ENCODE results near the gene HADHA.
"Not testable (repeated sequence)": the region's sequence is repeated elsewhere in the genome, so short reads cannot be mapped to it uniquely, and the experiment has no call there.

The HADHA gene

DNA sequence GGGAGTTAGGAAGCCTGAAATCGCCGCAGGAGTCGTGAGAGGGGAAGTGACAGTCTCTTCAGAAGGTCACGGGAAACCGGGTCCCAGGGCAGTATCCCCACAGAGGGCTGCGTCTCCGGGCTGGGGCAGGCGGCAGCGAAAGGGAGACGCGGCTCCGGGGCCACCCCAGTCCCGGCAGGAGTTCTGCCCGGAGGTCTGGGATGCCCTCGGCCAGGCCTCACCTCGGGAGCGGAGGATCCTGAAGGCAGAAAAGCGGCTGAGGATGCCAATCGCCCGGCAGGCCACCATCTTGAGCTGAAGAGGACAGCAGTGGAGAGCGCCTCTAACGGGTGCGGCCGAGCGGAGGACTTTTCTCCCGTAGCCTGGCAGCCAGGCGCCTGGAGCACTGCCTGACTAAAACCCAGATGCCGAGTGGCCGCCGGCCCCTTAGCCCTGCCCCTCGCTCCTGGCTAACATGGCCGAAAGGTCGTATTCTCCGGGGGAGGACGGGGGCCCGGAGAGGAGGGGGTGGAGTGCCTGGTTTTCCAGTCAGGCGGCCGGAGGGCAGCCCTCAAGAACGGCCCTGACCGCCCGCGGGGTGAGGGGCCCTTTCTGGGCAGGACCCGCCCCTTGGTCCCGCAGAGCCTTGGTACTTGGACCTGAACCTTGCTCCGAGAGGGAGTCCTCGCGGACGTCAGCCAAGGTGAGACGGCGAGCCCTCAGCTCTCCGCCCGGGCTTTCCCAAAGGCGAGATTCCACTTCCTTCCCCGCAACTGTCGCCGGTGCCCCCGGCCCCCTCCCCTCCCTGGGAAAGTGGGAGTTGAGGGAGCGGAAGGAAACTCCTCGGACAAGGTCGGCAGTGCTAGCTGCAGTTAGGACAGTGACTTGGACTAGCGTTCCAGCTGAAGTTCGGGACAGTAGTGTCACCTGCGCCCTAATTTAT lies at the start of gene HADHA, which contains the start of gene HADHB:
TSS of gene HADHA (minus strand) at position 324 of the 922 bp plus-strand sequence. CDS start at position 288, 36 bp downstream.
TSS of gene HADHB (plus strand) at position 631 of the 922 bp plus-strand sequence. CDS start 9,316 bp downstream, outside the sequence.
- peak; percentile 73 to 77 for DNase-seq (ENCODE audit: low read depth in 2 of 2)

DNA sequence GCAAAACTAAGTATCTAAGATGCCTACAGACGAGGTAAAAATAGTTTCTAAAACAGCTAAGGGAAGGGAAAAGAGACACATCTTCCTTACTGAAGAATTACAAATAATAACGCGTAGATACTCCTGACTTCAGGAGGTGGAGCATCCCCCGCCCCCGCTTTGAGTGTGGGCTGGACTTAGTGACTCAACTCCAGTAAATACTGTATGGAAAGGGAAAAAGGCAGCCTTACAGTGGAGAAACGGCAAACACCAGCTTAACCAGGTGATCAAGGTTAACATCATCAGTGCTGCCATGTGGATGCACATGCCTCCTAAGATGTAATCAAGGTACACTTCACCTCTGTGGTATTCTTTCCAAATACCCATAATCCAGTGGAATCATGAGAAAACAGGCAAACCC lies 48.2 kb upstream of the HADHA start:
- no peak for DNase-seq (ENCODE audit: low read depth in 2 of 2)

DNA sequence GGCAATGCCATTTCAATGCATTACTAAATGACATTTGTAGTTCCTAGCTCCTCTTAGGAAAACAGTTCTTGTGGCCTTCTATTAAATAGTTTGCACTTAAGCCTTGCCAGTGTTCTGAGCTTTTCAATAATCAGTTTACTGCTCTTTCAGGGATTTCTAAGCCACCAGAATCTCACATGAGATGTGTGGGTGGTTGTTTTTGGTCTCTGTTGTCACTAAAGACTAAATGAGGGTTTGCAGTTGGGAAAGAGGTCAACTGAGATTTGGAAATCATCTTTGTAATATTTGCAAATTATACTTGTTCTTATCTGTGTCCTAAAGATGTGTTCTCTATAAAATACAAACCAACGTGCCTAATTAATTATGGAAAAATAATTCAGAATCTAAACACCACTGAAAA lies 45.6 kb upstream of the HADHA start:
- DNase-seq (ENCODE audit: low read depth in 2 of 2) = no peak

DNA sequence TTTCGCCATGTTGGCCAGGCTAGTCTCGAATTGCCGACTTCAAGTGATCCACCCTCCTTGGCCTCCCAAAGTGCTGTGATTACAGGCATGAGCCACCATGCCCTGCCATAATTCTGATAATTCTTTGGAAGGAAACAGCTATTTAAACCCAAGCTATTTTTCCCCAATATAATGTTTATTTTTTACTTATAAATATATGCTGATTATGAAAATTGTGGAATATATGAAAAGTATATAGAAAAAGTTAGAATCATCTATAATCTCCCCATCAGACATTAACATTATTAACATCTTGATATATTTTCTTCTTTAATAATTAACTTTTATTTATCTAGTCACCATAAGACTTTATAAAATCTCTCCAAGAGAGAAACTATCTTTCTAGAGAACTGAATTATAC lies 41.5 kb upstream of the HADHA start:
- no peak for DNase-seq (ENCODE audit: low read depth in 2 of 2)

DNA sequence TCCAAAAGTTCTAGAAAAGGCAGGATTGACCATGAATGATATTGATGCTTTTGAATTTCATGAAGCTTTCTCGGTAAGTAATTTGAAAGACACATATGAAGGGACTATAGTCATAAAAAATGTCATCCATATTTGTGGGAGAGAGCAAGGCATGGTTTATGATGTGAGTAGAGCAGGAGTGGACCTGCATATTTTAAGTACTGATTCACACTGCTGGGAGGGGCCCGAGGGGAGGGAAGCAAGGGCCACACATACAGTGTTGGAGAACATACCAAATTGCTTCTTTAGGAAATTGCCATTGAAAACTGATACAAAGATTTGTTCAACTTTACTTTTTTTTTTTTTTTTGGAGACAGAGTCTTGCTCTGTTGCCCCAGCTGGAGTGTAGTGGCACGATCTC lies 39.7 kb upstream of the HADHA start:
- no peak for DNase-seq (ENCODE audit: low read depth in 2 of 2)

DNA sequence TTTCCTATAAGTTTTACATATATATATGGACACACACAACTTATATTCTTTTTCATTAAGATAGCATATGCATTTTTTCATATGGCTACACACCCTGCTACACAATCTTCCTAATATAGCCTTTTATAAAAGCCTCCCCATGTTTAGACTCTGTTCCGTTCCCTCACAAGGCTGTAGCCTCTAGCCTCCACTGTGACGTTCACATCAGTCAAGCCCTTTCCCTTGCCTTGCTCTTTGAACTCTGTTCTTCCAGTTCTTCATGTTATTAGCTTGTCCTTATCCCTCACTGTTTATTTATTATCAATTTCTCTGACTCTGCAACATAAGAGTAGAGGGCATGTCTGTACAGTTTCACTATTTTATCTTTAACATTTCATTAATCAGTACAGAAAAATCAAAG lies 39.2 kb upstream of the HADHA start:
- DNase-seq (ENCODE audit: low read depth in 2 of 2) = no peak

DNA sequence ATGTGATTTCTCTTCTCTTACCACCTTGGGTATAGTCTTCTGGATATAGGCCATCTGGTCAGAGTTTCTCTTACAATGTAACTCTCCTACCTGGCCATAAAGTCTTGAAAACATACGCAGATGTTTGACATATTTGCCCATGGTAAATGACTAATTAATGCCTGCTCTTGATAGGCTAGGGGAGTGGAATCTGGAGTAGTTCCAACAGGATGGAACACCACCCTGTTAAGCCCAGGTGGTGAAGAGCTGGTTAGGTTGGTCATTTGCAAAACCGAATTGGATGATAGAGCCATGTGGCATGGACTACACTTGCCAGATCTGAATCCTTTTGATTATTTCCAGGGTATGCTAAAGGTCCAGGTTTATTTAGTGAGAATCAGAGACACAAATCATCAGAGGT lies 36.8 kb upstream of the HADHA start:
- no peak for DNase-seq (ENCODE audit: low read depth in 2 of 2)

DNA sequence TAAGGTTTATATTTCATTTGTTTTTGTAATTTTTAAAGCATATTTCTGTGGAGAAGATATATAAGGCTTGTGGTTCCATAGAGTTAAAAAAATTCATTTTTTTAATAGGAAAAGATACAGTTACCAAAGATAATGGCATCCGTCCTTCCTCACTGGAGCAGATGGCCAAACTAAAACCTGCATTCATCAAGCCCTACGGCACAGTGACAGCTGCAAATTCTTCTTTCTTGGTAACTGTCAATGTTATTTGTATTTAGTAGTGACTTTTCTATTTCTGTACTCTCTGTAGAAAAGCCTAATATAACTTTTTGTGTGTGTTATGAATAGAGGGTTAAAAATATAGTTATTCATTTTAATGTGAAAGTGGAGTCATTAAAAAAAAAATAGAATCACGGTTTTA lies 35.5 kb upstream of the HADHA start:
- no peak for DNase-seq (ENCODE audit: low read depth in 2 of 2)

DNA sequence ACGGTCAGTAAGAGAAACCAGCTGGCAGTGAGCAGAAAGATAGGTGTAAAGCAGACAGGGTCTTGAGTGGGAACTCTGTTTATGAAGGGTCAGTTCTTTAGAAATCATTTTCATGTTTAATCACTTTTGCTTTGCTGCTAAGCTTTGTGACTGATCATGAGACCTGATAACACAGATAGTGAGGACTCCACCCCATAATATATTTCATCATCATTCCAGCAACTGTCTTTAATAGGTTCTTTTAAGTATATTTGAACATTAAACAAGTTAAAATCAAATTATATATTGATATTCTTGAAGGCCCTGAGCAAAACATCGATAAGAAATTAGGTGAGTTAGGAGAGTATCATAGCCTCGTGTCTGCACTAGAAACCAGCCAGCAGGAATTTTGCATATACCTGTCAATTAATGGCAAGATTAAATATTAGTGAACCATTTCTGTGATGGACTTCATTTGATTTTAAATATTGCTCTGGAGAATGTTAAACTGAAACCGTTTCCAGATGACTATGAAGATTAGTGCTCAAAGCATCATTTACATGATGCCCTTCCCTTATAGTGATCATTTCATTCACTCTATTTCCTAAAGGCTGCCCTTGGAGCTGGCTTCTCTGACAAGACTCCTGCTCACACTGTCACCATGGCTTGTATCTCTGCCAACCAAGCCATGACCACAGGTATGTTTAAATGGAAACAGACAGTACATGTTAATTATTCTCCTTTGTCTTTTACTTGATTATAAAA lies 32.2 kb upstream of the HADHA start:
- no peak for DNase-seq (ENCODE audit: low read depth in 2 of 2)

DNA sequence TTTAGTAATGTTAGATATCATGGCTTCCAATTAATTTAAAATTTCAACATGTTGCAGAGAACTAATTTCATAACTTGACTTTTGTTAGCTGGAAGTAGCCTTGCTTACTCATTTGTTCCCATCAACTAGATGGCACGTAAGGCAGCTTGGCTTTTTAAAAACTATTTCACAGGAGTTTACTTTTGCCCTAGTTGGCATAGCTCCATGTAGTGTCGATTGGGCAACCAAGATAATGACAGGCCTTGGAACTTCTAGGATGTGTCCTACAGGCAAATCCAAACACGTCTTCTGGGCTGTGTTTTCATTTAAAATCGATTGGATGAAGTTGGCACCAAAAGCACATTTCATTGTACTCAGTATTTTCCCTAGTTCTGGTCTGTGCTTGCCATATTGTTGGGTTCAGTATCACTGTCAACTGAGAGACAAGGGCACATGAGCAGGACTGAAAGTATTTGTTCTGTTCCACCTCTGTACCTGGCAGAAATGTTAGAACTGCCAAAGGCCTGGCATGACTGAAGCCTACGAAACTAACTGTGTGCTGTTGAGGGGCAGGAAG lies 29.7 kb upstream of the HADHA start:
- DNase-seq (ENCODE audit: low read depth in 2 of 2) = no peak

DNA sequence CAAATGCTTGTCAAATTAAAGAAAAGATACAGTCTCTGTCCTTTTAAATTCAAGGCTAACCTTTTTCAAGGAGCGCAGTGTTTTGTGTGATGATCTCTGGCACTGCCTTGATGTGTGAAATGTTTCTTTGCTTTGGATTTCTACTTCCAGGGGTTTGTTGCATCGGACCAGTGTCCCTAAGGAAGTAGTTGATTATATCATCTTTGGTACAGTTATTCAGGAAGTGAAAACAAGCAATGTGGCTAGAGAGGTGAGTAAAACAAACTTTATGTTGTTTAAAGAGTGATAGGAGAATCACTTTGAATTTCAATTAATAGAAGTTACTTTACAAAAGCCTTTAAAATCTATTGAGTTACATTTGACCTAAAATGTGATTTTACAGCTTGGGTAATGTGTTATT lies 29.1 kb upstream of the HADHA start:
- DNase-seq (ENCODE audit: low read depth in 2 of 2) = no peak

DNA sequence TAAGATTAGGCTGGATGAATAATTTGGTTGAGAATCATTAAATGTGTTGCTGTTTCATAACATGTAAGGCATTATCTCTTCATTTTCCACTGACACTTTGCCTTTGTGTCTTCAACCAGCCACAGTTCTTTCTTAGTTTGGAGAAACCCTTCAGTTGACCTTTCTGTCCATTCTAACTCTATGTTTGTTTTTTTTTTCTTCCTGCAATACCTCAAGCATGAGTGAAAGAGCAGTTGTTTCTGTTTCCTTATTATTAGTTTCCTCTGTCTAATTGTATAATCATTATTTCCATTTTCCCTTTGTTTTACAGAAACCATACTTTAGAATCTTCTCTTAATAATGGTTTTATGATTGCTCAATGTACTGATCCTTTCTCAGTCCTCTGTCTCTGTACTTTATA lies 25.9 kb upstream of the HADHA start:
- DNase-seq (ENCODE audit: low read depth in 2 of 2) = no peak

DNA sequence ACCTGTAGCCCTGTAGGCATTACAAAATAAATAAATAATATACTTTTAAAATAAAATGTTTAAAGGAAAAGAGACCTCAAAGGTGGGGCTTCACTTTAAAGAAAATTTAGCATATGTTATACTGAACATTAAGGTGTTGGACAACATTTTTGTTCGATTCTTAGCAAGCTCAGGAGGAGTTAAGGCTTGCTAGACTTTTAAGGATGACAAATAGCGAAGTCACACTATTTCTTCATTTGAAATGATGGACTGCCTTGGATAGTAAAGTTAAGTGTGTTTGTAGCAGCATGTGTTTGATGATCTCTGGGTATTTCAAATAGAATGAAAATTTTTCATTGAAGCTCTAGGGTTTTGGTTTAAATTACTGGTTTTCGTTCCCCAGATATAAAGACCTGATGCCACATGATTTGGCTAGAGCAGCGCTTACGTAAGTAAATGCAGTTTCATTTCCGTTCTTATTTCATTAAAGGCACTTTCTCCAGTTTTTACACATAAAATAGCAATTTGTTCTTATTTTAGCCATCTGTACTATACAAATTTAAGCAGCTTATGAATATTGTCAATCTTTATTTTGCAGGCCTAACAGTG lies 25.2 kb upstream of the HADHA start:
- no peak for DNase-seq (ENCODE audit: low read depth in 2 of 2)

DNA sequence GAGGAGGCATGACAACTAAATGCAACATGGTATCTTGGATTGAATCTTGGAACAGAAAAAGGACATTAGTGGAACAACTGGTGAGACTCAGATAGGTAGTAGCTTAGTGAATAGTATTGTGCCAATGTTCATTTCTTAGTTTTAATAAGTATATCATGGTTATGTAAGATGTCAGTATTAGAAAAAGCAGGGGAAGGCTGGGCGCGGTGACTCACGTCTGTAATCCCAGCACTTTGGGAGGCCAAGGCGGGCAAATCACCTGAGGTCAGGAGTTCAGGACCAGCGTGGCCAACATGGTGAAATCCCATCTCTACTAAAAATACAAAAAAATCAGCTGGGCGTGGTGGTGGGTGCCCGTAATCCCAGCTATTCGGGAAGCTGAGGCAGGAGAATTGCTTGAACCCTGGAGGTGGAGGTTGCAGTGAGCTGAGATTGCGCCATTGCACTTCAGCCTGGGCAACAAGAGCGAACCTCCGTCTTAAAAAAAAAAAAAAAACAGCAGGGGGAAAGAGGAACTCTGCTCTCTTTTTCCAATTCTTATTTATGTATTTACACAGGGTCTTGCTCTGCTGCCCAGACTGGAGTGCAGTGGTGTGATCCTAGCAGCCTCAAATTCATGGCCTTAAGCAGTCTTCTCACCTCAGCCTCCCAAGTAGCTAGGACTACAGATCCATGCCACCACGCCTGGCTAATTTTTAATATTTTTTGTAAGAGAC lies 24.4 kb upstream of the HADHA start:
- not testable (repeated sequence) for DNase-seq (ENCODE audit: low read depth in 2 of 2)

DNA sequence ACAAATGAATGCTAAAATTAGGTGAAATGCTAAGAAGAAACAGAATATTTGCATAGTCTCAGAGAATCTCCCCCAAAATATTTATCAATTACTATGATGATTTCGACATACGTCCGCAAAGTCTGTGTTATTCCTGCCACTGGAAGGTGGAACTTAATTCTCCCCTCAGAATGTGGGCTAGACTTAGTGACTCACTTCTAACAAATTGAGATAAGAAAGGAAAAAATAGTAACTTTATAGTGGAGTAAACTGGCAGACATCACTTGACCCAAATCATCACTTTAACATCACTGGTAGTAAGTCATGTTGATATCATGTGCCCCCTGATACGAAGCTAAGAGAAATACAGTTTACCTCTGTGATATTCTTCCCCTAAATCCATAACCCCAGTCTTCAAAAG lies 23.8 kb upstream of the HADHA start:
- no peak for DNase-seq (ENCODE audit: low read depth in 2 of 2)

DNA sequence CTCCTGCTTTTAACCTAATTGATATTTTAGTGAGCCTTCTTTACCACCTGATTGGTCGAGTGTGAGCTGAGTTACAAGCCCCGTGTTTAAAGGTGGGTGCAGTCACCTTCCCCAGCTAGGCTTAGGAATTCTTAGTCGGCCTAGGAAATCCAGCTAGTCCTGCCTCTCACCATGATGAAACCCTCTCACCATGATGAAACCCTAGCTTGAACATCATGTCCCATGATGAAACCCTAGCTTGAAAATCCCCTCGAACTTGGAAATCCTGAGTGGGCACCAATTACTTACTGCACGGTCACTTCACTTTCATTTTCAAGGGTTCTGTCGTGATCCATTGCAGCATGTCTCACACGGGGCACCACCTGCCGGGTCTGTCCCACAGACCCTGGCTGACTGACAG lies 14.4 kb upstream of the HADHA start:
- DNase-seq (ENCODE audit: low read depth in 2 of 2) = not testable (repeated sequence)

DNA sequence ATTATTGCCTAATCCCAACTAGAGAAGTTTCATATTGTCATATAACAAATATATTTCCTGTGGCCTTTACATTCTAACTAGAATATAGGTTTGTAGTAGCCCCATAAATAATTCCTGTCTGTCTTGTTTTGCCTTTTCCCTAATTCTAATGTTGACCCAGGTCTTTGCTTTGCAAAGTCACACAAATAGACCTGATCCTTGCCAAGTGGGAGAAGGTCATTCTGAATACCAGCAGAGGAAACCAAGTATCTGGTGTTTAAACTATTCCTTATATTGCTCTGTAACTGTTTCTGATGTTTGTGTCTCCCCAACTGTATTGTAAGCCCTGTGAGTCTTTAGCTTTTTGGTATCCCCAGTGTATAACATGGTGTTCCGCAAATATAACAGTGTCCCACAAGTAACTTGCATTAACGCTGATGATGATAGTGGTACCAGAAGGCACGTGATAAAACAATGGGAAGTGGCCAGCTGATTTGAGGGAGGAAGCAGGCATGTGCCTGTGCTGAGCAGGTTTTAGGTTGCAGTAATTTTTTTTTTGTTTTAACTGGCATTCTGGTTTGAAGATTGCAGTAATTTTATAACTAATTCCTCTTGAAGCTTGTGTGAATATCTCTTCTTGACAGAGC lies 11.4 kb upstream of the HADHA start:
- no peak for DNase-seq (ENCODE audit: low read depth in 2 of 2)

DNA sequence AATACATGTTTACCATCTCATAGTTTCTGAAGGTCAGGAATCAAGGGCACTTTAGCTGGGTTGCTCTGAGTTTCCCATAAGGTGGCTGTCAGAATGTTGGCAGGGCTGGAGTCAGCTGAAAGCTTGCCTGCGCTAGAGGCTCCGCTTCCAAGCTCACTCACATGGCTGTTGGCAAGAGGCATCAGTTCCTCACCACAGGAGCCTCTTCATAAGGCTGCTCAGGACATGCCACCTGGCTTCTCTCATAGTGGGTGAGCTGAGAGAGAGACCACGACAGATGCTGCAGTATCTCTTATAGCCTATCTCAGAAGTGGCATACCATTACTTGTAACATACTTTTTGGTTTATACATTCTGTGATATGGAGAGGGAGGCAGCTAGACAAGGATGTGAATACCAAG lies 7.5 kb upstream of the HADHA start:
- DNase-seq (ENCODE audit: low read depth in 2 of 2) = no peak

DNA sequence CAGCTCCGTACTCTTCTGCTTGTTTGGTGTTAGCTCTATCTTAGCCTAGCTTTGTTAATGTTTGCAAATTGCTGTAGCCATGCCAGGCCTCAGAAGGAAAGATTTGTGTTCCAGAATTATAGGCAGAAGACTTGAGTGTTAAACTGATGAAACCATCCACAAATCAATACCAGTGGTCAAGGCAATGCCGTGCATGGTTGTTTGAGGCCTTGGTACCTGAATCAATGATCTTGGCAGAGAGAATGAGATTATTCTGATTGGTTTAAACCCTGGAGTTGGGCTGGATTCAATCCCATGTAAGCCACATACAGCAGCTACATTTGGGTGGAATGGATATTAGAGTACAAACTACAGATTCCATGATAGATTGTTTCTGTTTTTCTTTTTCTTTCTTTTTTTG lies 5.2 kb upstream of the HADHA start:
- no peak for DNase-seq (ENCODE audit: low read depth in 2 of 2)

DNA sequence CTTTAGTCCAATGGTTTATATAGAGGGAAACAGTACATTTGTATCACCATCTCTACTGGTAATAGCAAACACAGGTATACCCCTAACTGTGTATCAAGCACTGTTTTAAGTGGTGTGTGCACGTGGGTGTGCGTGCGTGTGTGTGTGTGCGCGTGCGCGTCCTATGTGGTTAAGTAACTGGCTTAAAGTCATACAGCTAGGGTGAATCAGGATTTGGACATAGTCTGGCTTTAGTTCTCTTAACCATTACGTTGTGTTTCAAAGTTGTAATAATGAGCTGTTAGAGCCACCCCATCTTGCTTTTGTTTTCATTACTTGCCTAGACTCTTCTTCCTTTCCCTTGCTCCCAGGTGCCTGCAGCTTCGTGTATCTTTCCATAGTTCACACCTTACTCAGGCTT lies 2.4 kb upstream of the HADHA start:
- DNase-seq (ENCODE audit: low read depth in 2 of 2) = no peak

DNA sequence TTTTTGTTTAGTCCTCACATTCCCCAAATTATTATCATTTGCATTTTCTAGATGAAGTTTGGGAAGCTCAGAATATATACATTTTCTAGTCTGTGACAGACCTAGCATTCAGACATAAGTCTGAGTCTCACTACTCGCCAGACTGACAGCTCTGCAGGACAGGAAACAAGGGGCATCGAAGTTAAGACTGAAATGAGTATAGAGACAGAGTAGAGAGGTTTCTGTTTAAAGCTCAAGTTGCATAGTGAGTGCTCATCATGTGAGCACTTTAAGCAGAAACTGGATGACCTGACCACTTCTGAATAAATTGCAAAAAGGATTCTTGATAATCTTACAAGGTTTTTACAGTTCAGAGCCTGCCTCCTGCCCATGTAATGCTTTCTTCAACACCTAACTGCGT lies 1.4 kb upstream of the HADHA start:
- no peak for DNase-seq (ENCODE audit: low read depth in 2 of 2)
